Smooth muscle cell of the brain vasculature (primary cell): Measurements from ENCODE around the gene KNSTRN.

Experiments
- DNase-seq: peaks from one replicate; pipeline ENCODE4 v3.0.0-alpha.2; 2012; ENCODE audit warnings: low read depth, low spot score

The KNSTRN gene

DNA sequence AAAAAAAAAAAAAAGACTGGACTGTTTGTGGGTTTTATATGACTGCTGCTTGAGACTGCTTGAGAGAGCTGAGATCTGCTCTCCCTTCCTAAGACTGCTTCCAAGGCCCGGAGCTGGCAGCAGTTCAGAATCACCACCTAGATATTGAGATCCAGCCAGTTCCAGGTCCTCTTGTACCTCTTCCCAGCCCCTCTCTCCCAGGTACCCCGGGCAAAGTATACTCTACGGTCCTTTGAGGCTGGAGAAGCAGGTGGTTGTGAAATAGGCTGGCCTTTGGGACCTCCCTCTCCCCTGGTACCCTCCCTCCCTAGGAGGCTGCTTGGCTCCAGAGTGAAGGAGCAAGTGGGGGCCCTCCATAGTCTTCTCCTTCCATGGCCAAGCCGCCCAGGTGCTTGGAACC is 45.7 kb downstream of the KNSTRN start:
- DNase-seq = no peak

GRCh38 chr15:40429068-40429710 is 46.7 kb downstream of the KNSTRN start:
- no peak for DNase-seq

- DNase-seq = no peak
Measured at GRCh38 chr15:40430271-40430805, 47.8 kb downstream of the KNSTRN start.

DNA sequence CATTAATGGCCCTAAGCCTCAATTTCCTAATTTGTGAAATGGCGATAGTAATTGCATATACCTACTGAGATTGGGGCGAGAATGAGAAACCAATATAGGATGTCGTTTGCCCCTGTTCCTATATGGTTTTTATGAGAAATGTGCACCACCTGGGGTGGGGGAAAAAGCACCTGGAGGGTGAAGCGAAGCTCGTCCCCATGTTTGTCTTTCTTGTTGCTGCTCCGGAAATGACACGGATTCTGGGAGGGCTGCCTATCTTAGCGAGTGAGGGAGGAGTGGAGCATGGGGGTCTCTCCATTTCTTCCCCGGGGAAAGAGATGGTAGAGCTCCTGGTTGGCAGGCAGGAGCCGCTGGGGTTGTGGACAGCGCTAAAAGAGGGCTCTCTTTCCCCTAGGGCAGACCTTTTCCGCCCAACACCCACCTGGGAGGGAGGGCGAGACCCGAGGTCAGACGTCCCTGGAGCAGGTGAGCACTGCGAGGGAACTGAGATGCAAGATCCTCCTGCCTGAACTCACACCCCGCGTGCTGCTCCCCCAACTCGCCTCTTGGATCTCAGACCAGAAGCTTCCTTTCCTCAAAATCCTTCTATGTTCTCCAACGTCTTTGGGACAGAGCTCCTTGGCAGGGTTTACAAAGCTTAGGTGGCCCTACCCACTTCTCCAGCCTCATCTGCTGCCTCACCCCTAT is 52.6 kb downstream of the KNSTRN start:
- DNase-seq = no peak

DNA sequence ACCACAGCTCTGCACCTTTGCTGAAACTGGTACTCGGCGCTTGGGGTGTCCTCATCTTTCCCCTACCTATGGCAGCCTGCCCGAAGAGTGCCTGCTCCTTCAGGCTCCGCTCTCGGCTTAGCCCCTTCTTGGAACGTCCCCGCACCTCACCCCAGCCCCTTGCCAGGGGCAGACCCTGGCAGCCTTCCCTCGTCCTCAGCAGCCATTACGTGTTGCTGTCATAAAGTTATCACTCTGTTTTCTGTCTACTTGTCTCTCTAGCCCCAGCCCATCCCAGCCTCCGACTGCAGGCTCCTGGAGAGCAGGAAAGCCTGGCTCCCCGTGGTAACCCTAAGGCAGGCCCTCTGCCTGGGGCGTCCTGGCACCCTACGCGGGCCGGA is 53.2 kb downstream of the KNSTRN start:
- DNase-seq = no peak

GRCh38 chr15:40436116-40436891 is 53.8 kb downstream of the KNSTRN start:
- DNase-seq = no peak

- no peak for DNase-seq
Measured at GRCh38 chr15:40436892-40437751, 54.6 kb downstream of the KNSTRN start.

- no peak for DNase-seq
Measured at GRCh38 chr15:40437752-40438687, 55.5 kb downstream of the KNSTRN start.

GRCh38 chr15:40438712-40439111 is 56.2 kb downstream of the KNSTRN start:
- DNase-seq = no peak

- DNase-seq = no peak
Measured at GRCh38 chr15:40439461-40439959, 57.0 kb downstream of the KNSTRN start.

DNA sequence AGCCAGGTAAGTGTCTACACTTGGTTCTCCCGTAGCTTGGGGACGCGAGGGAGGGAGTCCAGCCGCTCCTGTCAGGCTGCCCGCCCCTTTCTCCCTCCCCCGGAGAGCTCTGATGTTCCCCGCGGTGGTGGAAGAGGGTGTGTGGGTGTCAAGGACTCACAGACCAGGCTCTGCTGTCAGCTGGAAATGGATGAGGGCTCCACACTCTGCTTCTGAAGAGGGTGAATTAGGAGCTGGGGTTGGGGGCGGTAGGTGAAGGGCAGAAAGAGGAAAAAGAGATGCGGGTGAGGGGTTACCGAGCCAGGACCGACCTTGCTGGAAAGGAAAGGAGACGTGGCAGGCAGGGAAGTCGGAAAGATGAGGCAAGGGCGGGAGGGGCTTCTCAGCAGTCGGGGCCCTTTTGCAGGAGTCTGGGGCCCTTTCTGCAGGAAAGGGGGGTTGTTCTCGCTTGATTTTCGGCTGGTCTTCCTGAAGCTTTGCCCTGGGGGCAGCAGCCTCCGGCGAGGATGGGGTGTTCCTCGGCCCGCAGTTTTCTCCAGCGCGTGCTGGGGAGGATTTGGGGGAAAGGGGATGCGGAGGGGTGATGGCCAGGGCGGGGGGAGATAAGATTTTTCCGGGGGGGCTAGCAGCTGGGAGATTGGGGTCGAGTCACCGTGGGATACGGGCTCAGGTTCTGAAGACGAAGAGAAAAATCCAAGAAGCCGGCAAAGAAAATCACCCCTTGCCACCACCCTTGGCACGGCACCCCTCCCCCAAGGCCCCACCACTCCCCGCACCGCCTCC is 57.6 kb downstream of the KNSTRN start:
- DNase-seq = no peak

DNA sequence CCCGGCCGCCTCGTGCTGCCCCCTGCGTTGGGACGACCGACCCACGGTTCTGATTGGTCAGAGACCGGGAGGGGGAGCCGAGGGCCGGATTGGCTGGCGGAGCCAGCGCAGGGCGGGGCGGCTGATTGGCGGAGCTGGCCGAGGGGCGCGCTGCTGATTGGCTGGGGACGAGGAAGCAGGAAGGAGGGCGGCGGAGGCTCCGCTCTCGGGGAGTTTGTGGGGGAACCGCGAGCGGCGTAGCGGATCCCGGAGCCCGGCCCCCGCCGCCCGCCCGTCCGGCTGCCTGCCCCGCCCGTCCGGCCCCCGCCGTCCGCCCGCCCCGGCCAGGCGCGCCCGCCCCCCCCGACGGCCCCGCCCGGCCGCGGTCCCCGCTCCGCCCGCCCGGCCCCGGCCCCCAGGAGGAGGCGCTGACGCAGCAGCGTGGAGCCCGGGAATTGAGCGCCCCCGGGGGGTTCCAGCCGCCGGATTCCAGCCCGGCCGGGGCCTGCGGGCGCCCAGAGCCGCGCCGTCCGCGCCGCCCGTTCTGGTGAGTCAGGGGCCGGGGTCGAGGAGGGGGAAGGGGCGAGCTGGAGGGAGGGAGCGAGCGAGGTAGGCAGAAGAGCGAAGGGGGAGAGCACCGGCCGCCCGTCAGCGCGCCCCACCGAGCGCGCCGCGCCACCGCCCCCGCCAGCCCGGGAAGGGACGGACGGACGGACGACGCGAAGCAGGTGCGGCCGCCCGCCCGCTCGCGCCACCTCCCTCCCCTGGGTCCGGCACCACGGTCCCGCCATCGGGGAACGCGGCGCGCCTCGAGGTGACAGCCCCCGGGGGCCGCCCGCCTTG is 58.4 kb downstream of the KNSTRN start, which contains the start of gene BAHD1:
BAHD1 (plus strand) TSS at position 211 of the 822 bp plus-strand sequence. CDS start 17,512 bp downstream, outside the sequence.
- peak; percentile 80 for DNase-seq

DNA sequence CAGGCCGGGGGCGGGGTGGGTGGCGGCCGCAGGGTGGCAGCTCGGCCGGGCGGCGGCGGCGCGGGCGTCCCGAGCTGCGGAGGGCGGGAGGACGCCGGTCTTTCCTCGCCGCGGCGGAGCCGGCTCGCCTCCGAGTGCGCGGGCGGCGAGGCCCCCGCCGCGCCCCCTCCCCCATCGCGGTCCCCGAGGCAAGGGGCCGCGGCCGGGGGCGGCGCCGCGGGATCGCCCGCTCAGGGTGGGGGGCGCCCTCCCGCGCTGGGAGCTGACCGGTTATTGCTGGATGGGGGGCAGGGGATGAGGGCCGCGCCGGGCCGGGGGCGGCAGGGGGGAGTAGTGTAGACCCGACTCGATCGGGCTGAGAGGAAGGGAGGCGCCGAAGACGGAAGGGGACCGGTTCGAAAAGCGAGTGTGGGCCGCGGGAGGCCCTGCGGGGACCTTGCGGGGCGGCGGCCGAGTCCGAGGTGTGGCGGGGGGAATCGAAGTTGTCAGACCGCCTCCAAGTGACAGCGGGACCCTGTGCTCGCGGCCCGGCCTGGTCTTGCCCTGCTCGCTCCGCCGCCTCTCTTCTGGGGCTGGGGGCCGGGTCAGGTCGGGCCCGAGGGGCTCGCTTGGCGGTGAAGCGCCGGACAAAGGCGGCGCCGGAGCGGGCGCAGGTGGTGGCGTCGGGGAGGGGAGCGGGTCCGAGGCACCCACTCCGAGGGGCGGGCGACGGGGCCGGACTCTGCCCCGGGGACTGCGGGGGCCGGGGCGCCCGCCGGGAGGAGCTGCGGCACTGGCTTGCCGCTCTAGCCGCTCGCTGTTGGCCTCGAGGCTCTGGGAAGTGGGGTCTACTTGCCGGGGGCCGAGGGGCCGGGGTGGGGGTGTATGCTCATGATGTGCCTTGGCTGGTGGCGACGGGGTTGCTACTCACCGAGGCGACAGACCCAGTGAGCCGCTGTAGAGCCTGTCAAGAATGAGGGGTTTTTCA is 59.3 kb downstream of the KNSTRN start:
- DNase-seq = no peak

DNA sequence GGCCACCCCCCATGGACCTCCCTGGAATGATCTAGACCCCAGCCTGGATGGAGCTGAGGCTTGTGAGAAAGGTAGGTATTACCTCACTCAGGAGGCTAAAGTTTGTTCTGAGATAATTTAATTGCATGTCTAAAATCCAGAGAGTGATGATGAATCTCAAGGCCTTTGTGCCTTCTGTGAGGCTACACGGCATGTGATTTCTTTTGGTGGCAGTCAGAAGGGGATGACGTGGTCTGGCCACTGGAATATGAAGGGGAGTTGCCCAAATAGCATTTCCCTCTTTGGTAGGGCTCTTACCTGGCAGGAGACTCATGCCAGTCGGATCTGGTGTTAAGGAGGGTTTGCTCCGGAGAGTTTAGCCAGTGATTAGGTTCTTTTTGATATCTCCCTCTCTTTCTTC is 60.7 kb downstream of the KNSTRN start:
- DNase-seq = no peak

DNA sequence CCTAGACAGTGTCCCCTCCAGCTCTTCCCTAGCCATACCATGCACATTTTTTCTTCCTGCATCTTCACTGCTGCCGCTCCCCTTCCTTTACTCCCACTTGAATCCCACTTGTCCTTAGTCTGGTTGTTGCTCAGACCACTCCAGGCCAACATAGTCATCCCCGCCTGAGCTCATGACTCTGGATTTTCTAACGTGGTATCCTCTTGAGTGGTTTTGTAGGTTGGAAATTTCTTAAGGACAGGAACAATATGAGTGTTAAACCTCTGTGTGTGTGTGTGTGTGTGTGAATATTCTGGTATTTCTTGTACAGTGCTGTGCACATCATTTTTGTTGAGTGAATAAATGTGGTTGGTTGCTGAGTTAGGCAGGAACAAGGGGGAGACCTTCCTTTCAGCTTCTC is 61.3 kb downstream of the KNSTRN start:
- DNase-seq = no peak
